Activated T-helper 1 cell treated with Interleukin-2 at 50 U/mL for 16 hours (primary cell): ENCODE results near the gene DMD.
"Not testable (repeated sequence)": the region's sequence is repeated elsewhere in the genome, so short reads cannot be mapped to it uniquely, and the experiment has no call there.

ENCODE experiments used
- DNase-seq: peaks from one replicate; pipeline ENCODE4 v3.0.0-alpha.2; 2020; ENCODE audit warnings: low read depth

DMD gene

GRCh38 chrX:31591355-31591754 is 1620.0 kb downstream of the DMD start:
- DNase-seq: no peak

- DNase-seq: no peak
These were observed 1620.7 kb downstream of the DMD start for GRCh38 chrX:31590581-31591114.

- no peak for DNase-seq
These were observed 1621.8 kb downstream of the DMD start for GRCh38 chrX:31589503-31589902.

- no peak for DNase-seq
These were observed 1623.0 kb downstream of the DMD start for GRCh38 chrX:31588355-31588754.

- not testable (repeated sequence) for DNase-seq
These were observed 1627.5 kb downstream of the DMD start for GRCh38 chrX:31583892-31584291.

GRCh38 chrX:31580726-31581125 is 1630.6 kb downstream of the DMD start:
- no peak for DNase-seq

- no peak for DNase-seq
These were observed 1631.1 kb downstream of the DMD start for GRCh38 chrX:31580227-31580626.

- no peak for DNase-seq
These were observed 1639.0 kb downstream of the DMD start for GRCh38 chrX:31572360-31572759.

GRCh38 chrX:31570658-31571057 is 1640.7 kb downstream of the DMD start:
- DNase-seq: no peak

- DNase-seq: no peak
These were observed 1647.6 kb downstream of the DMD start for GRCh38 chrX:31563792-31564191.

GRCh38 chrX:31555506-31555905 is 1655.8 kb downstream of the DMD start:
- DNase-seq: no peak

GRCh38 chrX:31551913-31552312 is 1659.4 kb downstream of the DMD start:
- no peak for DNase-seq

GRCh38 chrX:31550158-31550557 is 1661.2 kb downstream of the DMD start:
- DNase-seq: no peak

- no peak for DNase-seq
These were observed 1663.5 kb downstream of the DMD start for GRCh38 chrX:31547816-31548215.

- no peak for DNase-seq
These were observed 1663.9 kb downstream of the DMD start for GRCh38 chrX:31547416-31547815.

- DNase-seq: no peak
These were observed 1665.2 kb downstream of the DMD start for GRCh38 chrX:31546126-31546525.

- DNase-seq: no peak
These were observed 1665.6 kb downstream of the DMD start for GRCh38 chrX:31545726-31546125.

- no peak for DNase-seq
These were observed 1666.2 kb downstream of the DMD start for GRCh38 chrX:31545191-31545590.

- no peak for DNase-seq
These were observed 1667.7 kb downstream of the DMD start for GRCh38 chrX:31543634-31544033.

- DNase-seq: no peak
These were observed 1668.8 kb downstream of the DMD start for GRCh38 chrX:31542566-31542965.

GRCh38 chrX:31540313-31540712 is 1671.0 kb downstream of the DMD start:
- no peak for DNase-seq

- no peak for DNase-seq
These were observed 1683.8 kb downstream of the DMD start for GRCh38 chrX:31527455-31528126.

GRCh38 chrX:31523884-31524536 is 1687.3 kb downstream of the DMD start:
- no peak for DNase-seq

GRCh38 chrX:31522760-31523159 is 1688.6 kb downstream of the DMD start:
- DNase-seq: no peak
